ENCODE results near the gene TTYH3.

DNA sequence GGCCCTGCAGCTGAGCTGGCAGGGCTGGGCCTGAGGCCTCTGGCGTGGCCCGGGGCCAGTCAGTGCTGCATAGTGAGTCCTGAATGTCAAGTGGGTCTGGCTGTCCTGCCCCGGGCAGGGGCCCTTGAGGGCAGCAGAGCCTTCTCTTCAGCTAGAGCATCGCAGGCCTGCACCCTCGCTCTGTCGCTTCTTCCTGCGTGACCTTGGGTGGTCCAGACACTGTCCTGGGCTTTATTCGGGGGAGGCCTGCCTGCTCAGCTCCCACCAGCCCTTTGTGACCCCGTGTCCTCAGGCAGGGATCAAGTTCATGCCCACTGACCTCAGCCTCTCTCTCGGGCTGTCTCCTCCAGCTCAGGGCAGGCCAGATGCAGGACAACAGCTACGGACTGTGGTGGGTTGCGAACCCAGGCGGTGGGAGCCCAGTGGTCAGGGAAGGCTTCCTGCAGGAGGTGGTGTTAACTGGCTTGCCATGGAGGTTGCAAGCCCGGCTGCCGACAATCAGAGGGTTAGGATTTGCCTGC lies 3.4 kb downstream of the TTYH3 start:
- TF ChIP-seq EZH2phosphoT487 (IDR thresholded peaks at IDR 0.05; ENCODE audit: borderline replicate concordance, low read depth, low read length), result no peak
- TF ChIP-seq, protein P1, sequence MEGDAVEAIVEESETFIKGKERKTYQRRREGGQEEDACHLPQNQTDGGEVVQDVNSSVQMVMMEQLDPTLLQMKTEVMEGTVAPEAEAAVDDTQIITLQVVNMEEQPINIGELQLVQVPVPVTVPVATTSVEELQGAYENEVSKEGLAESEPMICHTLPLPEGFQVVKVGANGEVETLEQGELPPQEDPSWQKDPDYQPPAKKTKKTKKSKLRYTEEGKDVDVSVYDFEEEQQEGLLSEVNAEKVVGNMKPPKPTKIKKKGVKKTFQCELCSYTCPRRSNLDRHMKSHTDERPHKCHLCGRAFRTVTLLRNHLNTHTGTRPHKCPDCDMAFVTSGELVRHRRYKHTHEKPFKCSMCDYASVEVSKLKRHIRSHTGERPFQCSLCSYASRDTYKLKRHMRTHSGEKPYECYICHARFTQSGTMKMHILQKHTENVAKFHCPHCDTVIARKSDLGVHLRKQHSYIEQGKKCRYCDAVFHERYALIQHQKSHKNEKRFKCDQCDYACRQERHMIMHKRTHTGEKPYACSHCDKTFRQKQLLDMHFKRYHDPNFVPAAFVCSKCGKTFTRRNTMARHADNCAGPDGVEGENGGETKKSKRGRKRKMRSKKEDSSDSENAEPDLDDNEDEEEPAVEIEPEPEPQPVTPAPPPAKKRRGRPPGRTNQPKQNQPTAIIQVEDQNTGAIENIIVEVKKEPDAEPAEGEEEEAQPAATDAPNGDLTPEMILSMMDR (conservative IDR thresholded peaks at IDR 0.05; ENCODE audit: low read length), result no peak

All from OCI-LY7 (cell line).